Hepatocyte (in vitro differentiated cells): ENCODE data around the gene ITPKA. TPM values are rescaled to one million over a fixed set of nuclear protein-coding genes. Genes with fewer than 3 reads are reported as not detected.

Experiments
- DNase-seq: peaks from one replicate; pipeline ENCODE4 v3.0.0-alpha.2; 2016; ENCODE audit warnings: low spot score
- H2AFZ ChIP-seq: fragments of 200-600 bp; sonication (generic); 2 replicates; pipeline ENCODE4 v1.6.0; 2016; ENCODE audit warnings: antibody characterized with exemption, mild to moderate bottlenecking
- H3K27ac ChIP-seq: fragments of 200-600 bp; sonication (generic); 2 replicates; pipeline ENCODE4 v1.5.1; 2016; ENCODE audit warnings: mild to moderate bottlenecking
- H3K27me3 ChIP-seq: fragments of 200-600 bp; sonication (generic); 2 replicates; pipeline ENCODE4 v1.6.1; 2016
- H3K36me3 ChIP-seq: fragments of 200-600 bp; sonication (generic); replicated peaks from 2 replicates; pipeline ENCODE4 v1.5.1; 2016; ENCODE audit warnings: low read depth; ENCODE audit not compliant: insufficient read depth
- H3K4me1 ChIP-seq: fragments of 200-600 bp; sonication (generic); 2 replicates; pipeline ENCODE4 v1.5.1; 2016; ENCODE audit warnings: mild to moderate bottlenecking, moderate library complexity; ENCODE audit not compliant: insufficient read depth
- H3K4me2 ChIP-seq: fragments of 200-600 bp; sonication (generic); 2 replicates; pipeline ENCODE4 v1.6.0; 2016
- H3K4me3 ChIP-seq: fragments of 200-600 bp; sonication (generic); 2 replicates; pipeline ENCODE4 v1.5.1; 2016; ENCODE audit warnings: mild to moderate bottlenecking
- H3K79me2 ChIP-seq: fragments of 200-600 bp; sonication (generic); 2 replicates; pipeline ENCODE4 v1.6.0; 2017; ENCODE audit warnings: mild to moderate bottlenecking
- H3K9me2 ChIP-seq: fragments of 200-600 bp; sonication (generic); replicated peaks from 2 replicates; pipeline ENCODE4 v1.6.0; 2017; ENCODE audit warnings: mild to moderate bottlenecking; ENCODE audit not compliant: insufficient read depth
- H3K9me3 ChIP-seq: fragments of 200-600 bp; sonication (generic); 2 replicates; pipeline ENCODE4 v1.5.1; 2016; ENCODE audit warnings: low read depth, mild to moderate bottlenecking
- H4K20me1 ChIP-seq: fragments of 200-600 bp; sonication (generic); 2 replicates; pipeline ENCODE4 v1.6.0; 2016; ENCODE audit warnings: mild to moderate bottlenecking; ENCODE audit not compliant: insufficient read depth, poor library complexity, severe bottlenecking
- EZH2 ChIP-seq: fragments of 200-600 bp; sonication (generic); IDR thresholded peaks from 2 replicates; pipeline ENCODE4 v1.6.1; 2016; ENCODE audit warnings: antibody characterized with exemption, mild to moderate bottlenecking, borderline replicate concordance
- EZH2phosphoT487 ChIP-seq: fragments of 200-600 bp; sonication (generic); IDR thresholded peaks from one replicate; pipeline ENCODE4 v1.6.1; 2018; ENCODE audit warnings: antibody characterized with exemption, mild to moderate bottlenecking, low read depth, moderate library complexity; ENCODE audit not compliant: unreplicated experiment, severe bottlenecking
- WGBS: methylation state at CpG from one replicate; pipeline ENCODE4 v1.1.6; 2016; ENCODE audit warnings: low lambda C conversion rate; ENCODE audit errors: missing lambda C conversion rate; 5-methylcytosine and 5-hydroxymethylcytosine counted together
- polyA plus RNA-seq: library from polyadenylated mRNA; unstranded; fragments of >200 nt; fragmentation: Nextera tagmentation; extraction: Ambion mirVana; gene quantifications from 2 replicates; pipeline ENCODE4 v1.2.1, GENCODE V29; 2016
- total RNA-seq: library from RNA; depleted of rRNA; stranded (reverse); fragments of >200 nt; gene quantifications from 2 replicates; pipeline ENCODE4 v1.2.3, GENCODE V29; 2014
- TF ChIP-seq, protein P1 (sequence below): fragments of 200-600 bp; sonication (generic); IDR thresholded peaks from 2 replicates; pipeline ENCODE4 v1.5.1; 2016; ENCODE audit warnings: antibody characterized with exemption, mild to moderate bottlenecking; ENCODE audit not compliant: poor library complexity

Gene ITPKA
- total and polyA plus RNA-seq, 2 experiments from 2014 or later, result 20.5 to 33.3 TPM

DNA sequence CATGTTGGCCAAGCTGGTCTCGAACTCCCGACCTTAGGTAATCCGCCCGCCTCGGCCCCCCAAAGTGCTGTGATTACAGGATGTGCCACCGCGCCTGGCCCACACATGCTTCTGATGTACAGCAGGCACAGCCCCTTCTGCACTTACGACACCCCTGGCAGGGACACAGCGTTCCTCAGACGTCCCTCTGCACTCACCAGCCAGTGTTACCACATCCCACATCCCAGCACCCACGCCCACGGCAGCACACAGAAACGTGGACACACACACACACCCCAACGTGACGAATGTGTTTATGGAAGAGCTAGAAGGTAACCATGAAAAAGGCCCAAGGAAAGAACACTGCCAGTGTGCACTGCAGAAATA lies 51.0 kb downstream of the ITPKA start:
- no peak for DNase-seq
- H3K4me2 ChIP-seq, result peak overlapping the region; percentile 93

DNA sequence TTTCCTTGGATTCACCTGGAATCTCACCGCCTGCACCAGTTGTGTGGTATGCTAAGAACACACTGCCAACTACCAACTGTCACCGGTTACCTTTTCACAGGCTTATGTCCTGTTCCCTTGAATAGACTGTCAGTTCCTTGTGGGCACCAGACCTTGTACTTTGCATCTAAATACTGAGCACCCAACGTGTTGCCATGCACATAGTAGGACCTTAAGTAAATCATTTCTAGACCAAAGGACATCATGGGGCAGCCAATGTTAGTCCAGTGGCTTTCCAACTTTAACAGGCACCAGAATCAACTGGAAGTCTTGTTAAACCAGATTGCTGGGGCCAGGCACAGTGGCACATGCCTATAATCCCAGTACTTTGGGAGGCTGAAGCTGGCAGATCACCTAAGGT lies 51.5 kb downstream of the ITPKA start:
- Histone ChIP-seq H3K9me3 (no peaks in the 10 kb centered on the region), H3K4me3 (no peak overlapping the region), H3K4me1 (peaks cover 6% of the 10 kb centered on the region), H4K20me1 (no peaks in the 10 kb centered on the region), H3K4me2 (no peak overlapping the region), H3K27me3 (no peaks in the 10 kb centered on the region), H2AFZ (no peak overlapping the region), H3K27ac (no peak overlapping the region), H3K79me2 (peaks cover 21% of the 10 kb centered on the region), H3K9me2 (no peaks in the 10 kb centered on the region), H3K36me3 (no peaks in the 10 kb centered on the region)
- TF ChIP-seq, protein P1, sequence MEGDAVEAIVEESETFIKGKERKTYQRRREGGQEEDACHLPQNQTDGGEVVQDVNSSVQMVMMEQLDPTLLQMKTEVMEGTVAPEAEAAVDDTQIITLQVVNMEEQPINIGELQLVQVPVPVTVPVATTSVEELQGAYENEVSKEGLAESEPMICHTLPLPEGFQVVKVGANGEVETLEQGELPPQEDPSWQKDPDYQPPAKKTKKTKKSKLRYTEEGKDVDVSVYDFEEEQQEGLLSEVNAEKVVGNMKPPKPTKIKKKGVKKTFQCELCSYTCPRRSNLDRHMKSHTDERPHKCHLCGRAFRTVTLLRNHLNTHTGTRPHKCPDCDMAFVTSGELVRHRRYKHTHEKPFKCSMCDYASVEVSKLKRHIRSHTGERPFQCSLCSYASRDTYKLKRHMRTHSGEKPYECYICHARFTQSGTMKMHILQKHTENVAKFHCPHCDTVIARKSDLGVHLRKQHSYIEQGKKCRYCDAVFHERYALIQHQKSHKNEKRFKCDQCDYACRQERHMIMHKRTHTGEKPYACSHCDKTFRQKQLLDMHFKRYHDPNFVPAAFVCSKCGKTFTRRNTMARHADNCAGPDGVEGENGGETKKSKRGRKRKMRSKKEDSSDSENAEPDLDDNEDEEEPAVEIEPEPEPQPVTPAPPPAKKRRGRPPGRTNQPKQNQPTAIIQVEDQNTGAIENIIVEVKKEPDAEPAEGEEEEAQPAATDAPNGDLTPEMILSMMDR, result no peak
- TF ChIP-seq EZH2phosphoT487 (no peak), EZH2 (no peak)
- WGBS, result 90% methylated on average over 3 of the region's 3 CpGs
- no peak for DNase-seq

More for the DNA sequence above, 51.0 kb downstream of the ITPKA start:
- H3K4me3 ChIP-seq, result no peak overlapping the region
- no peaks in the 10 kb centered on the region for H4K20me1 ChIP-seq
- TF ChIP-seq EZH2phosphoT487, result no peak
- TF ChIP-seq EZH2, result no peak
- TF ChIP-seq, protein P1, result no peak
- no peaks in the 10 kb centered on the region for H3K27me3 ChIP-seq
- no peaks in the 10 kb centered on the region for H3K36me3 ChIP-seq
- H3K9me2 ChIP-seq, result no peaks in the 10 kb centered on the region
- 90% methylated on average over 15 of the region's 15 CpGs for WGBS
- H3K27ac ChIP-seq, result peak overlapping the region; percentile 69
- H3K79me2 ChIP-seq, result peaks cover 21% of the 10 kb centered on the region
- no peaks in the 10 kb centered on the region for H3K9me3 ChIP-seq
- peaks cover 6% of the 10 kb centered on the region for H3K4me1 ChIP-seq
- H2AFZ ChIP-seq, result no peak overlapping the region

DNA sequence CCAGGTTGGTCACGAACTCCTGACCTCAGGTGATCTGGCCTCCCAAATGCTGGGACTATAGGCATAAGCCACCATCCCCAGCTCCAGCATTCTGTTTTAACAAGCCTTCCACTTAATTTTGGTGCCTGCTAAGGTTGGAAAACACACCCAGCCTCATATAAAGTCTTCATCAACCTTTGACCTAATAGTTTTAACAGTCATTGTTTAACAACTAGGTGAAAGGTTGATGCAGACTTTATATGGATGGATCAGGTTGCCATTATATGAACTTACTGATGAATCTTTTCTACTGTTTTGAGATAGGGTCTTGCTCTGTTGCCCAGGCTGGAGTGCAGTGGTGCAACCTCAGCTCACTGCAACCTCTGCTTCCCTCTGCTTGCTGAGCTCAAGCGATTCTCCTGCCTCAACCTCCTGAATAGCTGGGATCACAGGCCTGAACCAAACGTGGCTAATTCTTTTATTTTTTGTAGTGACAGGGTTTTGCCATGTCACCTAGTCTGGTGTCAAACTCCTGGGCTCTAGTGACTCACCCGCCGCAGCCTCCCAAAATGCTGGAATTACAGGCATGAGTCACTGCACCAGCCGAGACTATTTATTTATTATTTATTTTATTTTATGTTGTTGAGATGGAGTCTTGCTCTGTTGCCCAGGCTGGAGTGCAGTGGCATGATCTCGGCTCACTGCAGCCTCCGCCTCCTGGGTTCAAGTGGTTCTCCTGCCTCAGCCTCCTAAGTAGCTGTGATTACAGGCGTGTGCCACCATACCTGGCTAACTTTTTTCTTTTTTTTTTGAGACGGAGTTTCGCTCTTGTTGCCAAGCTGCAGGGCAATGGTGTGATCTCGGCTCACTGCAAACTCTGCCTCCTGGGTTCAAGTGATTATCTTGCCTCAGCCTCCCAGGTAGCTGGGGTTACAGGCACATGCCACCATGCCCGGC lies 53.4 kb downstream of the ITPKA start:
- Histone ChIP-seq H3K4me2 (no peak overlapping the region), H3K9me2 (no peaks in the 10 kb centered on the region), H3K4me3 (no peak overlapping the region), H3K27me3 (no peaks in the 10 kb centered on the region), H3K36me3 (no peaks in the 10 kb centered on the region), H2AFZ (no peak overlapping the region), H3K79me2 (peaks cover 16% of the 10 kb centered on the region), H3K4me1 (peaks cover 6% of the 10 kb centered on the region), H3K9me3 (no peaks in the 10 kb centered on the region), H4K20me1 (no peaks in the 10 kb centered on the region), H3K27ac (no peak overlapping the region)
- TF ChIP-seq EZH2 (no peak), EZH2phosphoT487 (no peak)
- TF ChIP-seq, protein P1, result no peak
- WGBS, result 84% methylated on average over 13 of the region's 13 CpGs
- DNase-seq, result no peak
